ENCODE measurements around the gene PTGIS.
A peak's percentile ranks its signal among the peaks of the same experiment; 100 is the strongest.
"Not testable (repeated sequence)": the region's sequence is repeated elsewhere in the genome, so short reads cannot be mapped to it uniquely, and the experiment has no call there.

The PTGIS gene

GRCh38 chr20:49567421-49568277, at the start of gene PTGIS:
TSS of gene PTGIS (minus strand) at chr20:49568137. CDS start at chr20:49568116, 21 bp downstream.
- DNase-seq: no peak

- not testable (repeated sequence) for DNase-seq
Measured at GRCh38 chr20:49617394-49617793, 49.5 kb upstream of the PTGIS start.

DNA sequence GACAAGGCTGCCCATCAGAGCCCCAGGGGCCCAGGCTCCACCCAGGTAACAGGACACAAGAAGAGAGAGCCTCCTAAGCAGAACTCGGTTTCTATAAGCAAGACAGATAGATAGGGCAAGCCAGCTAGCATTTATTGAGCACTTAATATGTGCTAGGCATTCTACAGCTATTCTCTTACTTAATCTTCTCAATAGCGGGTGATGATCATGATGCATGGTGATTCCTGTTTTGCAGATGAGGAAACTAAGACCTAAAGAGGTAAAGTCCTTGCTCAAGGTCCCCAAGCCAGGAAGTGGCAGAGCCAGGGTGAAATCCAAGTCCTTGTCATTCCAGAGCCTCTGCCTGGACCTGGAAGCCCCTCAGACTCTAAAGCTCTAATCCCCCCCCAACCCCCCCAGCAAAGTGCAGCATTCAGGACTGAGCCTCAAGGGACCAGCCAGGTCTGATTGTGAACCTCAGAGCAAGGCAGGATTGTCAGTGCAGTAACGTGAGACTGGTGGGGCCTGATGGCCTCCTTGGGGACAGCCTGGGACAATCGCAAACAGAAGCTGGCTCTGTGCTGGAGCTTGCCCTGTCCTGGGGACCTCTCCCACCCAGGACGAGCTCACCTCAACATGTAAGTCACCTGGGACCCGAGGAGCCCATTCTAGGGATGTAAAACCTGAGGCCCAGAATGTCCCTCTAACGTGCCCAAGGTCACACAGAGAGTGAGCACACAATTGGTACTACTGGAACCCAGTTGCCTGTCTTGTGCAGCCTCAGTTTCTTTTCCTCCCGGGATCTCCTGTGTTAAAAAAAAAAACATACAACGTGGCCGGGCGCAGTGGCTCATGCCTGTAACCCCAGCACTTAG, 48.4 kb upstream of the PTGIS start:
- peak; percentile 35 for DNase-seq

- DNase-seq: no peak
Measured at GRCh38 chr20:49615401-49616153, 47.6 kb upstream of the PTGIS start.

- DNase-seq: not testable (repeated sequence)
Measured at GRCh38 chr20:49615051-49615400, 47.1 kb upstream of the PTGIS start.

- no peak for DNase-seq
Measured at GRCh38 chr20:49614338-49615050, 46.6 kb upstream of the PTGIS start.

GRCh38 chr20:49612127-49612738, 44.3 kb upstream of the PTGIS start:
- DNase-seq: no peak

- DNase-seq: not testable (repeated sequence)
Measured at GRCh38 chr20:49611539-49612126, 43.7 kb upstream of the PTGIS start.

DNA sequence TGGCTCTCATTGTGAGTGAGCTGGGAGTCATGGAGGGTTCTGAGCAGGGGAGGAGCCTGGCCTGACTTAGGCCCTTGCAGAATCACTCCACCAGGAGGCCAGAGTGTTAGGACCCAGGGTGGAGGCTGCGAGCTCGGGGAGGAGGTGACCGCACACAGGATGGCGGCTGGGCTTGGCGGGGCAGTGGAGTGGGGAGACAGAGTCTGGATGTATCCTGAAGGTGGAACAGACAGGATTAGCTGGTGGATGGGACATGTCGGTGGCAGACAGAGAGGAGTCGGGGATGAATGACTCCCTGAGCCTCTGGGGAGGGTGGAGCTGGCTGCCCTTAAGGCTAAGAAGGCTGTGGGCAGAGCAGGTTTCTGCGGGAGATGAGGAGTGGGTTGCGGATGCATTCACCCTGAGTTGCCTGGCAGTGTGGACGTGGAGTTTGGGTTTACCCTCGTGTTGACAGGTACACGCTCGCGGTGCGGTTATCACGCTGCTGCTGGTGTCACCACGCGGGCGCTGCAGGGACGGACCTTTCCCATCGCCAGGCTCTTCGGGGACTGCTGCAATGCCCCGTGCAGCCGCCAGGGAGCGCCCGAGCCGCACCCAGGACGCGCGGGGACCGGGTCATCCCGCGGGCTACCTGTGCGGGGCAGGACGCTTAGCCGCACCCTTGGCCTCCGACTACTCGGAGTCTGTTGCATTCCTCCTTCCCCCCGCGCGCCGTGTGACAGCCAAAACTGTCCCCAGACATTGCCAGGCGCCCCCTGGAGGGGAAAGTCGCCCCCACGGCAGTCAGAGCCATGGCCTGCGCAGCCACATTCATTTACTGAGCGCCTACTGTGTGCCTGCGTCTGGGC, 43.0 kb upstream of the PTGIS start:
- DNase-seq: peak; percentile 57

GRCh38 chr20:49608752-49609670, 41.1 kb upstream of the PTGIS start:
- peak; percentile 47 for DNase-seq

DNA sequence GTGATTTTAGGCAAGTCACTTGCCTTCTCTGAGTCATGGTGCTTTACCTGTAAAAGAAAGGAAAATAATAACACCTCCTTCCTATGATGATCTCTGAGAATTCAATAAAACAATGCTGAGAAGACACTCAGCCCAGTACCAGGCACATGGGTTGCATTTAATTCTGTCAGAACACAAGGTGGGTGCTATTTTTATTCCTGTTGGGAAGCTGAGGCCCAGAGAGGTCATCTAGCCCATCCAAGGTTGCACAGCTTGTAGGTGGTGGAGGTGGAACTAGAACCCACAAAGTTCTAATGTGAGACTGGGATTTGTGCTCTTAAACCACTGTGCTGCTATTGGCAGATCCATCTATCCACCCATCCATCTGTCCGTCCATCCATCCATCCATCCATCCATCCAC, 39.6 kb upstream of the PTGIS start:
- no peak for DNase-seq

DNA sequence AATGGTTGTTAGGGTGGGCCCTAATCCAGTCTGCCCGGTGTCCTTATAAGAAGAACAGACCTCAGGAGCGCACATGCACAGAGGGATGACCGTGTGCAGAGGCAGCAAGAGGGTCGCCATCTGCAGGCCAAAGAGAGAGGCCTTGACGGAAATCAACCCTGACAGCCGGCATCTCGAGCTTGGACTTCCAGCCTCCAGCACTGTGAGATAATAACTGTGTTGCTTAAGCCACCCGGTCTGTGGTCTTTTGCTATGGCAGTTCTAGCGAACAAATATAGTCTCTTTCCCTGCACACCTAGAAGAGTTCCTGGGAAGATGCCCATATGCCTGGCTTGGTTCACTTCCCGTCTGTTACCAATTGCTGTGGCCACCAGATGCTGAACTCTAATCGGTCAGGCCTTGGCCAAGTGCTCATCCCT, 35.3 kb upstream of the PTGIS start:
- peak; percentile 25 for DNase-seq

- DNase-seq: no peak
Measured at GRCh38 chr20:49602345-49603208, 34.6 kb upstream of the PTGIS start.

DNA sequence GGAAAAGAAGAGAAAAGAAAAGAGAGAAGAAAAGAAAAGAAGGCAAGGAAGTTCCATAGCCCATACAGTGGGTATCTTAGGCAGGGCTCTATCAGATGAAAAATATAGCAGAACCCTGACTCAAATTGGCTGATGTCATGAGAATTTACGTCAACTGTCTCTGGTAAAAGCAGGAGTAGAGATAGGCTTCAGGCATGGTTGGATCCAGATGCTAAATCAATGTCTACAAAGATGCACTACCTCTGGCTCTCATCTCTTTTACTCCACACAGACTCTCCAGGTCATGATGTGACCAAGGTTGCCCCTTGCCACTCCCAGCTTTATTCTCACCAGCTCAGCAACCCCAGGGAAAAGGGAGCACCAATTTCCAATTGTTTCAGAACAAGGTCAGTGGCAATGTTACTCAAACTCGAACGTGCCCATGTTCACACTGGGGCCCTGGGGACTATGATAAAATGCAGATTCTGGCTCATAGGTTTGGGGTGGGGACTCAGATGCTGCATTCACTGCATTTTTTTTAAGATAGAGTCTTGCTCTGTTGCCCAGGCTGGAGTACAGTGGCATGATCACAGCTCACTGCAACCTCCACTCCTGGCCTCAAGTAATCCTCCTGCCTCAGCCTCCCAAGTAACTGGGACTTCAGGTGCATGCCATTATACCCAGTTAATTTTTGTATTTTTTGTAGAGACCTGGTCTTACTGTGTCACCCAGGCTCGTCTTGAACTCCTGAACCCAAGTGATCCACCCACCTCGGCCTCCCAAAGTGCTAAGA, 33.4 kb upstream of the PTGIS start:
- no peak for DNase-seq

DNA sequence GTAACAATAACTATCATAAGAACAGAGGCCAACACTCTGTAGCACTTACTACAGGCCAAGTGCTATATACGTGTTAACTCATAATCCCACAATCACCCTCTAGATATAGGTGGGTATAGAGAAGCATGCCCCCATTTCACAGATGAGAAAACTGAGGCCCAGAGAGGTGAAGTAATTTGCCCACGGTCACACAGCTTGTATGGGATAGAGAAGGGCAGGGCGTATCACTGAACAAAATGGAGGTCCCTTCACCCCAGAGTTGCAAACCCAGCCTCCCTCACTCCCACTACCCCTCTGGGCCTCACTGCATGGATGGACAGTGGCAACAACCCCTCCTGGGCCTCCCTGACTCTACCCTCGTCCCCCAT, 31.8 kb upstream of the PTGIS start:
- DNase-seq: no peak

DNA sequence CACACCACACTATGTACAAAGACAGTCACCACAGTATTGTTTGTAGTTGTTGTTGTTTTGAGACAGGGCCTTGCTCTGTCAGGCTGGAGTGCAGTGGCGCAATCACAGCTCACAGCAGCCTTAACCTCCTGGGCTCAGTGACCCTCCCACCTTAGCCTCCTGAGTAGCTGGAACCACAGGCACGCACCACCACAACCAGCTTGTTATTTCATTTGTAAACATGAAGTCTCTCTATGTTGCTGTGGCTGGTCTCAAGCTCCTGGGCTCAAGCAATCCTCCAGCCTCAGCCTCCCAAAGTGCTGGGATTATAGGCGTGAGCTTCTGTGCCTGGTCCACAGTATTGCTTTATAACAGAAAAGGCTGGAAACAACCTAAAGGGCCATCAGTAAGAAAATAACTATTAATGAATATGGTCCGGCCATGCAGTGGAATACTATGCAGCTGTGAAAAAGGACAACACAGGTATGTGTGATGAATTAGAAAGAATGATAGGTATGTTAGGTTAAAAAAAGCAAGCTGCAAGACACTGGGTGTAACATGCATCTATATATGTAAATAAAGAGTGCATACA, 30.0 kb upstream of the PTGIS start:
- no peak for DNase-seq

DNA sequence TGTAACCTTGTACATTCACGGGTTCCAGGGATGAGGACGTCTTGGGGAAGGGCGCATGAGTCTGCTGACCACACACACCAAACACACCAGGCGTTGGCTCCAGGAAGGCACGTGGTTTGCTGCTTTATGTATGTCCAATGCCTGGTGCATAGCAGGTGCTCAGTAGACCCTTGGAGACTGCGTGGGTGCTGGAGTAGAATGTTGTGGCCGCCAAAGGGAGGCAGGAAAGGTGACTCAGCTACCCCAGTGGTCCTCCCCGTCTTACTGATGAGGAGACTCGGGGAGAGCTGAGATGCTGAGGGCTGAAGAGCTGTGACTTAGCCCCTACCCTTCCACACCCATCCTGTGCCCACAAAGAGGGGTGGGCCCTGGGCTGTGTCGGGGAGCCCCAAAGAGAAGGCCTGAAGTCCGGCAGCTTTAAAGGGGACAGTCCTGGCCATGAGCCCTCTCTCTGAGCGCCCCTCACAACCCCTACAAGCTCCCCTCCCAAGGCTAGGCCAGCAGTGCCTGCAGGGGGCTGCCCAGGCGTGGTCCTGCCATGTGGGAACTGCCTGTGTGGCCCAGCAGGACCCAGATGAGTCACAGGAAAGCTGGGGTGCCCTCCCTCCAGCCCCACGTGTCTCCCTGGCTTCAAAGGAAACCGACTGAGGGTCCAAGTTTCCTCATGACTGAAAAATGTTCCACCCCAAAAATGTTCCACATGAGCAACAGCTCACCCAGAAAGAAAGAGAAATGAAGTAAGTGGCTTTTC, 28.0 kb upstream of the PTGIS start:
- no peak for DNase-seq
